Activated CD4-positive, alpha-beta T cell treated with anti-CD3 and anti-CD28 coated beads, Interleukin-2, amount 10 ng/mL, durations not matched to agents 7 days and 5 days (primary cell): ENCODE measurements around the gene RALGAPB. TPM values are rescaled to one million over a fixed set of nuclear protein-coding genes. Genes with fewer than 3 reads are reported as not detected.

Source experiments
- CTCF ChIA-PET: fragments of 350-600 bp; sonication (Branson Sonifier 250); formaldehyde crosslinking; loops from one replicate; lab custom pipeline; 2021; ENCODE audit warnings: antibody characterized with exemption; lab: Charles Lee
- POLR2A ChIA-PET: fragments of 350-600 bp; sonication (Branson Sonifier 250); formaldehyde crosslinking; loops from one replicate; lab custom pipeline; 2021; ENCODE audit warnings: antibody characterized with exemption; lab: Charles Lee
- DNase-seq: peaks from one replicate; pipeline ENCODE4 v3.0.0-alpha.2; 2020
- H3K27ac Mint-ChIP-seq: one replicate; pipeline ENCODE4 v1.8.0; 2021; ENCODE audit warnings: mild to moderate bottlenecking, moderate library complexity, mixed read lengths
- H3K27me3 Mint-ChIP-seq: one replicate; pipeline ENCODE4 v1.8.0; 2021; ENCODE audit warnings: mixed read lengths
- H3K36me3 Mint-ChIP-seq: one replicate; pipeline ENCODE4 v1.8.0; 2021; ENCODE audit warnings: low read depth, mixed read lengths
- H3K4me1 Mint-ChIP-seq: one replicate; pipeline ENCODE4 v1.8.0; 2021; ENCODE audit warnings: mixed read lengths
- H3K4me3 Mint-ChIP-seq: one replicate; pipeline ENCODE4 v1.8.0; 2021; ENCODE audit warnings: mild to moderate bottlenecking, moderate library complexity, mixed read lengths
- H3K9me3 Mint-ChIP-seq: one replicate; pipeline ENCODE4 v1.8.0; 2021; ENCODE audit warnings: mixed read lengths
- total RNA-seq, 2 experiments: library from RNA; stranded (reverse); gene quantifications; one replicate each; pipeline ENCODE4 v1.2.3, GENCODE V29; 2021

RALGAPB gene
- total RNA-seq, 2 experiments from 2014 or later: 31.1 to 36.7 TPM

DNA sequence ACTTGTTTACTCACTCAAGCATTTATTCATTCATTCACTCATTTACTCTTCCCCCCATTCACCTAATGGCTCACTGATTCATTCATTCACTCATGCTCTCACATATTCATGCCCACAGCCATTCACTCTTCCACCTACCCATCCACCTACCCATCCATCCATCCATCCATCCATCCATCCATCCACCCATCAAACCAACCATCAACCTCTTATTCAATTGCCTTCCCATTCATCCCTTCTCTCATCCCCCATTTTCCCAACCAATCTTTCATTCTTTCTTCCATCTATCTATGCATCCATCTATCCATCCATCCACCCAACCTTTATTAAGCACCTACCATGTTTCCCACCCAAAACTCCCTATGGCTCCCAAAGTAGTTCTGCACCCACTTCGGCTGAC is 127.4 kb downstream of the RALGAPB start:
- CTCF ChIA-PET: no interaction called here
- no peak for DNase-seq
- no peak overlapping the region for H3K4me3 Mint-ChIP-seq
- H3K4me1 Mint-ChIP-seq: peaks cover 8% of the 10 kb centered on the region
- no peaks in the 10 kb centered on the region for H3K9me3 Mint-ChIP-seq
- no peak overlapping the region for H3K27ac Mint-ChIP-seq
- POLR2A ChIA-PET: no interaction called here
- peaks cover 52% of the 10 kb centered on the region for H3K27me3 Mint-ChIP-seq
- H3K36me3 Mint-ChIP-seq: no peaks in the 10 kb centered on the region

GRCh38 chr20:38601216-38602184 is 128.9 kb downstream of the RALGAPB start, which contains the start of gene ARHGAP40:
Gene ARHGAP40 (plus strand): TSS chr20:38601809.
- H3K4me3 Mint-ChIP-seq: no peak within 1 kb of the TSS
- H3K4me1 Mint-ChIP-seq: peaks cover 8% of the 10 kb centered on the region
- CTCF ChIA-PET: no interaction called here
- no peak for DNase-seq
- H3K36me3 Mint-ChIP-seq: no peaks in the 10 kb centered on the region
- H3K9me3 Mint-ChIP-seq: no peaks in the 10 kb centered on the region
- peaks cover 60% of the 10 kb centered on the region for H3K27me3 Mint-ChIP-seq
- POLR2A ChIA-PET: no interaction called here
- H3K27ac Mint-ChIP-seq: no peak within 1 kb of the TSS

DNA sequence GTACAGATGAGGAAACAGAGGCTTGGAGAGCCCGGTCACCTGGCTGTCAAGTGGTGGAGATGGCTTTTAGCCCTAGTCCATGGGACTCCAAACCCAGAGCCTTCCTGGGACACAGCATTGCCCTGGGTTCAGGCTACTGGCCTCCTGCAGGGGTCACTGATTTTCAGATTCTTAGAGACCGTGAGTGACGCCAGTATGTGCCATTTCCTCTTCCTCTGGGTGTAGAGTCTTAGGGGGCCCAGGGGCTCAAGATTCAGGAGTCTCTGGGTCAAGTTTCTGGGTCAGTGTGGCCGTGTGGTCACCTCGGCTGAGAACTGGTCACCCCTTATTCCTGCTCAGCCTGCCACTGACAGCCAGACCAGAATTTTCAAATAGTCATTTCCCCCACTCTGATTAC is 129.5 kb downstream of the RALGAPB start:
- H3K27me3 Mint-ChIP-seq: peaks cover 63% of the 10 kb centered on the region
- ChIA-PET POLR2A (no interaction called here), CTCF (no interaction called here)
- H3K4me3 Mint-ChIP-seq: no peak overlapping the region
- H3K9me3 Mint-ChIP-seq: no peaks in the 10 kb centered on the region
- DNase-seq: no peak
- H3K4me1 Mint-ChIP-seq: peaks cover 8% of the 10 kb centered on the region
- no peaks in the 10 kb centered on the region for H3K36me3 Mint-ChIP-seq
- no peak overlapping the region for H3K27ac Mint-ChIP-seq

DNA sequence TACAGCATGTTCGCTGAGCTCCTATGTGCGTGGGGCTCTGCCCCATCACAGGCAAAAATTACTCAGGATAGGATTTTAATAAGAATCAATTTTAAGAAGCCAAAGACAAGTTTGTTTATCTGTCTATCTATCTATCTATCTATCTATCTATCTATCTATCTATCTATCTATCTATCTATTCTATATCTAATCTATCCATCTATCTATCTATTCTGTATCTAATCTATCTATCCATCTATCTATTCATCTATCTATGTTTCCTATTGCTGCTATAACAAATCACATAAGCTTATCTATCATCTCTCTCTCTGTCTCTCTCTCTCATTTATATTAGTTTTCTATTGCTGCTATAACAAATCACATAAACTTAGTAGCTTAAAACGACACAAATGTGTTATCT is 130.6 kb downstream of the RALGAPB start:
- peaks cover 64% of the 10 kb centered on the region for H3K27me3 Mint-ChIP-seq
- ChIA-PET POLR2A (no interaction called here), CTCF (interaction anchor here (1.1 kb wide), 1 partner anchor 12 kb away, joined by 4 read pairs; no protein-coding TSS in a partner anchor)
- H3K4me3 Mint-ChIP-seq: no peak overlapping the region
- no peaks in the 10 kb centered on the region for H3K9me3 Mint-ChIP-seq
- H3K36me3 Mint-ChIP-seq: no peaks in the 10 kb centered on the region
- no peak overlapping the region for H3K27ac Mint-ChIP-seq
- H3K4me1 Mint-ChIP-seq: peaks cover 8% of the 10 kb centered on the region
- DNase-seq: no peak

- H3K27me3 Mint-ChIP-seq: peaks cover 65% of the 10 kb centered on the region
- no peak for DNase-seq
- CTCF ChIA-PET: no interaction called here
- peaks cover 8% of the 10 kb centered on the region for H3K4me1 Mint-ChIP-seq
- no peaks in the 10 kb centered on the region for H3K9me3 Mint-ChIP-seq
- no peak overlapping the region for H3K4me3 Mint-ChIP-seq
- no peaks in the 10 kb centered on the region for H3K36me3 Mint-ChIP-seq
- POLR2A ChIA-PET: no interaction called here
- H3K27ac Mint-ChIP-seq: no peak overlapping the region
Measured at GRCh38 chr20:38604873-38605303, 132.2 kb downstream of the RALGAPB start.

GRCh38 chr20:38607351-38607750 is 134.7 kb downstream of the RALGAPB start:
- POLR2A ChIA-PET: no interaction called here
- DNase-seq: no peak
- no peaks in the 10 kb centered on the region for H3K36me3 Mint-ChIP-seq
- H3K9me3 Mint-ChIP-seq: no peaks in the 10 kb centered on the region
- H3K27ac Mint-ChIP-seq: no peak overlapping the region
- peaks cover 47% of the 10 kb centered on the region for H3K27me3 Mint-ChIP-seq
- CTCF ChIA-PET: no interaction called here
- no peak overlapping the region for H3K4me3 Mint-ChIP-seq
- H3K4me1 Mint-ChIP-seq: peaks cover 1% of the 10 kb centered on the region

DNA sequence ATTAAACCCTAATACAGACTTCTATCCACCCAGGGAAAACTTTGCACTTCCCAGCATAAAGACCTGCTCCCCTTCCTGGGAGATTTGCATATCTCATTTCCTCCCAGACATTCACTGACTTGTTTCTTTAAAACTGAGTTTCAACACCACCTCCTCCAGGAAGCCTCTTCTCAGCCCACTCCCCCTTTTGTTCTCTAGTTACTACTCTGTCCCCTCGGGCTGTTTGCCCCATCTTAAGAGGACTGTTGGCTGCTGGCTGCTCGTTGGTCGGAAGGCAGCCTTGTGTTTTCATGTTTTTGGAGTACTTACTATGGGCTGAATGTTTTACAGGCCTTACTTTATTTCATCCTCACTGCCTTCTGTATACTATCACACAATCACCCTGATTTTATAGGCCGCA is 135.5 kb downstream of the RALGAPB start:
- no peak for DNase-seq
- POLR2A ChIA-PET: no interaction called here
- no peaks in the 10 kb centered on the region for H3K4me1 Mint-ChIP-seq
- H3K36me3 Mint-ChIP-seq: no peaks in the 10 kb centered on the region
- no peak overlapping the region for H3K27ac Mint-ChIP-seq
- peaks cover 43% of the 10 kb centered on the region for H3K27me3 Mint-ChIP-seq
- H3K9me3 Mint-ChIP-seq: no peaks in the 10 kb centered on the region
- CTCF ChIA-PET: no interaction called here
- no peak overlapping the region for H3K4me3 Mint-ChIP-seq

GRCh38 chr20:38609815-38610214 is 137.2 kb downstream of the RALGAPB start:
- CTCF ChIA-PET: no interaction called here
- DNase-seq: no peak
- POLR2A ChIA-PET: no interaction called here
- Mint-ChIP-seq H3K4me3 (no peak overlapping the region), H3K27me3 (peaks cover 33% of the 10 kb centered on the region), H3K36me3 (no peaks in the 10 kb centered on the region), H3K27ac (no peak overlapping the region), H3K4me1 (no peaks in the 10 kb centered on the region), H3K9me3 (no peaks in the 10 kb centered on the region)

DNA sequence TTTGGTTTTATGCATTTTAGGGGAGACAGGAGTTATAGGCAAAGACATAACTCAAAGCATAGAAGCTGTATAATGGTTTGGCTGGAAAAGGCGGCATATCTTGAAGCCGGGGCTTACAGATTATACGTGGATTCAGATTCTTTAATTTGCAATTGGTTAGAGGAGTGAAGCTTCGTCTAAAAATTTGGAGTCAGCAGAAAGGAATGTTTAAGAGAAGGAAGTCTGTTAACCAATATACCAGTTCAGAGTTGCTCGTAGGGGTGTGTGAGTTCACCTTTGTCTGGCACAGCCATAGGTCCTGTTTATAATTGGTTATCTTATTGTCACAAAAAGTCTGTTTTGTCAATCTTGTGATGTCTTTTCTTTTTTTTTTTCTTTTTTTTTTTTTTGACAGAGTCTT is 137.9 kb downstream of the RALGAPB start:
- Mint-ChIP-seq H3K4me3 (no peak overlapping the region), H3K9me3 (no peaks in the 10 kb centered on the region), H3K27ac (no peak overlapping the region), H3K27me3 (peaks cover 28% of the 10 kb centered on the region), H3K4me1 (no peaks in the 10 kb centered on the region), H3K36me3 (no peaks in the 10 kb centered on the region)
- POLR2A ChIA-PET: no interaction called here
- CTCF ChIA-PET: no interaction called here
- no peak for DNase-seq

DNA sequence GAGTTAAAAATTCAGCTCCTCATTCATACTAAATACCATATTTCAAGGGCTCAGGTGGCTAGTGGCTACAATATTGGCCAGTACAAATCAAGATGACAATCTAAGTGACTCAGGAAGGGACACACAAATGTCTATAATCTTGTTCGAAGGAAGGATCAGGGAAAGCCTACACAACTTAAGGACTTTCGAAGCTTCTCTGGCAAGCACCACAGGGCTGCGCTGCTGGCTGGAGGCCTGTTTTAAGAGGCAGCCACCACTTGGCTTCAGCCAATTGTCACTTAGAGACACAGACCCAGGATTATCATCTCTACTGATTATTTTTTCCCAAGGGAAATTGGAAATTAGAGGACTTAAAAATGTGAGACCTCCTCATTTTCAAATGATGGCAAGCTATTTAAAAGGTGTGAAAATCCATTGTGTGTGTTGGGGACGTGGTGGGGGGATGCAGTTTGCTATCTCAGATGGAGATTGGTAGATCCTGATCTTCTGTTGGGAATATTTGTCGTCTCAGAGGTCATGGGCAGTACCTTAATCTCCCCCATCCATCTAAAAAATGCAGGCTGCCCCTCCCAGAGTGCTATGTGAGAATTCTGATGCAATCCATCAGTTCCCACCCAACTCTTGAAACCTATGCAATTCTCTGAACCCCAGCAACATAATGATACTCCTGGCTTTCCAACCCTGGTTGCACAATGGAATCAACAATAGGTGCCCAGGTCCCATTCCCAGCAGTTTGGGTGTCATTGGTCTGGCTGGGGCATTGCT is 140.3 kb downstream of the RALGAPB start:
- CTCF ChIA-PET: no interaction called here
- POLR2A ChIA-PET: no interaction called here
- H3K27ac Mint-ChIP-seq: no peak overlapping the region
- no peak overlapping the region for H3K4me3 Mint-ChIP-seq
- H3K4me1 Mint-ChIP-seq: no peaks in the 10 kb centered on the region
- no peaks in the 10 kb centered on the region for H3K36me3 Mint-ChIP-seq
- no peak for DNase-seq
- peaks cover 13% of the 10 kb centered on the region for H3K27me3 Mint-ChIP-seq
- H3K9me3 Mint-ChIP-seq: no peaks in the 10 kb centered on the region

DNA sequence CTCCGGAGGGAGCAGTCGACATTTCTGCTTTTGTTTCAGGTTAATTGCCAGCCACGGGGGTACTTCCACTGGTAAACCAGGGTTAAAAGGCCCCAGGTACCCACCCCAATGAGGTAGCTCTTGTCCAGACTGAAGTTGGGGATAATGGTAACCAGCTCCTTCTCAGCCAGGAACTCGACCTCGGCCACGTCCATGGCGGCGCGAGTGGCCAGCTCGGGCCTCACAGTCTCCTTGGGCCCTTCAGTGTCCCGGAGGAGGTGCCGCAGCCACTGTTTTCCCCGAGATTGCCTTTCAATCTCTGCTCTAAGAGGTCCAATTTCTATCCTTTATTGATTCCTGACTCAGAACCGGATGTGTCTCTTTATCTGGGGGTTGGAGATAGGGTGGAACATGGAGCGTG is 142.6 kb downstream of the RALGAPB start:
- H3K27me3 Mint-ChIP-seq: peaks cover 13% of the 10 kb centered on the region

DNA sequence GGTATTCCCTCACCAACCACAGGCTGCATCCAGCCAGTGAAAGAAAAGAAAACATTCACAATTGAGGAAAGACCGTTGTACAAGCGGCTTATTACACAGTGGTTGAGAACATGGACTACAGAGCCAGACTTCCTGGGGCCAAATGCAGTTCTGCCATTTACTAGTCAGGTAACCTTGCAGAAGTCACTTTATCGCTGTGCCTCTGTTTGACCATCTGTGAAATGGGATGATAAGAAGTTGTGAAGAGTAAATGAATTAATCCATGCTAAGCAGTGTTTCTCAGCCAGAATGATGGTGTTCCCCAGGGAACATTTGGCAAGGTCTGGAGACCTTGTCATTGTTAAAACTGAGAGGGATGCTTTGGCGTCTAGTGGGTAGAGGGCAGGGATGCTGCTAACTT is 143.8 kb downstream of the RALGAPB start:
- ChIA-PET POLR2A (no interaction called here), CTCF (no interaction called here)
- Mint-ChIP-seq H3K27me3 (peaks cover 16% of the 10 kb centered on the region), H3K4me1 (no peaks in the 10 kb centered on the region), H3K27ac (no peak overlapping the region), H3K4me3 (no peak overlapping the region), H3K36me3 (no peaks in the 10 kb centered on the region), H3K9me3 (no peaks in the 10 kb centered on the region)
- no peak for DNase-seq

More for the DNA sequence above, 142.6 kb downstream of the RALGAPB start:
- Mint-ChIP-seq H3K36me3 (no peaks in the 10 kb centered on the region), H3K4me3 (no peak overlapping the region), H3K9me3 (no peaks in the 10 kb centered on the region), H3K4me1 (no peaks in the 10 kb centered on the region), H3K27ac (no peak overlapping the region)
- CTCF ChIA-PET: interaction anchor here (1.4 to 1.8 kb wide), 2 partner anchors 12 to 19 kb away, joined by 3 to 4 read pairs; no protein-coding TSS in a partner anchor
- no peak for DNase-seq
- POLR2A ChIA-PET: no interaction called here
